K562 (cell line): Measurements from ENCODE around the gene MBOAT1. TPM values are rescaled to one million over a fixed set of nuclear protein-coding genes. Genes with fewer than 3 reads are reported as not detected.

ENCODE experiments used
- CBX3 ChIP-seq, 2 experiments: IDR thresholded peaks; 1 replicate in 1 of 2; 2 replicates in 1 of 2; pipeline ENCODE4 v1.6.1; 2012; ENCODE audit warnings: inconsistent platforms in 2 of 2, low read length in 2 of 2, borderline replicate concordance in 1 of 2, control low read depth in 1 of 2
- CHD7 ChIP-seq: fragments of 200-600 bp; sonication (generic); IDR thresholded peaks from one replicate; pipeline ENCODE4 v1.6.1; 2012; ENCODE audit warnings: mild to moderate bottlenecking, low read depth, low read length, inconsistent platforms
- ETV1 ChIP-seq: fragments of 450-650 bp; conservative IDR thresholded peaks from 2 replicates; pipeline ENCODE4 v1.6.1; 2016; ENCODE audit warnings: missing genetic modification characterization, control low read depth, low read depth, missing compliant biosample characterization
- FOXJ3 ChIP-seq: sonication (generic); formaldehyde crosslinking; IDR thresholded peaks from 2 replicates; pipeline ENCODE4 v1.4.0; 2020; ENCODE audit warnings: mild to moderate bottlenecking, missing genetic modification reagents
- FOXP1 ChIP-seq: sonication (generic); formaldehyde crosslinking; IDR thresholded peaks from 2 replicates; pipeline ENCODE4 v1.8.0; 2022; ENCODE audit warnings: mild to moderate bottlenecking, missing genetic modification reagents
- JUNB ChIP-seq: fragments of 450-650 bp; formaldehyde crosslinking; conservative IDR thresholded peaks from 2 replicates; pipeline ENCODE4 v1.4.0; 2020; ENCODE audit warnings: mild to moderate bottlenecking
- MEIS2 ChIP-seq: fragments of 450-650 bp; IDR thresholded peaks from 2 replicates; pipeline ENCODE4 v1.6.1; 2014; ENCODE audit warnings: mild to moderate bottlenecking; ENCODE audit not compliant: partially characterized antibody
- MTA3 ChIP-seq: fragments of 450-650 bp; formaldehyde crosslinking; IDR thresholded peaks from 2 replicates; pipeline ENCODE4 v1.6.1; 2017; ENCODE audit warnings: mild to moderate bottlenecking, borderline replicate concordance
- NUFIP1 ChIP-seq: fragments of 450-650 bp; IDR thresholded peaks from 2 replicates; pipeline ENCODE4 v1.6.1; 2018; ENCODE audit not compliant: partially characterized antibody
- OTX1 ChIP-seq: fragments of 450-650 bp; formaldehyde crosslinking; IDR thresholded peaks from 2 replicates; pipeline ENCODE4 v1.4.0; 2022; ENCODE audit warnings: mild to moderate bottlenecking
- TEAD1 ChIP-seq, 2 experiments: fragments of 450-650 bp in 1 of 2; sonication (generic) in 1 of 2; formaldehyde crosslinking; IDR thresholded peaks; 2 replicates each; pipeline versions ENCODE4 v1.4.0 to v1.8.0; 2020 to 2022; ENCODE audit warnings: mild to moderate bottlenecking in 2 of 2, missing genetic modification reagents in 1 of 2
- ZFX ChIP-seq: sonication (generic); formaldehyde crosslinking; IDR thresholded peaks from 2 replicates; pipeline ENCODE4 v1.8.0; 2022; ENCODE audit warnings: mild to moderate bottlenecking, missing genetic modification reagents, moderate library complexity
- polyA plus RNA-seq, 8 experiments: library from polyadenylated mRNA; depleted of rRNA in 4 of 8; stranded (reverse) in 5 of 8; unstranded in 3 of 8; fragments of >200 nt; fragmentation: Nextera tagmentation in 2 of 8; fragmentation: Illumina TruSeq in 1 of 8; extraction: Ambion mirVana in 2 of 8; extraction: Trizol in 1 of 8; gene quantifications; 2 replicates each; pipeline versions ENCODE4 v1.2.1 to v1.2.3, GENCODE V29; 2011 to 2014; ENCODE audit warnings: inconsistent platforms in 1 of 8, missing spikeins in 1 of 8
- total RNA-seq, 7 experiments: library from RNA; depleted of rRNA in 6 of 7; stranded (reverse); fragments of >200 nt in 6 of 7; fragmentation: Illumina TruSeq in 2 of 7; extraction: Trizol in 2 of 7; gene quantifications; 2 replicates each; pipeline versions ENCODE4 v1.2.1 to v1.2.3, GENCODE V29; 2011 to 2021; ENCODE audit warnings: low replicate concordance in 1 of 7
- TF ChIP-seq, protein P1 (sequence below): sonication (generic); formaldehyde crosslinking; IDR thresholded peaks from 2 replicates; pipeline ENCODE4 v1.9.0; 2022; ENCODE audit warnings: mild to moderate bottlenecking, missing genetic modification reagents
- TF ChIP-seq, protein P2 (sequence below): fragments of 450-650 bp; IDR thresholded peaks from 2 replicates; pipeline ENCODE4 v1.7.0; 2016; ENCODE audit warnings: borderline replicate concordance

MBOAT1 gene
- total and polyA plus RNA-seq, 9 of the 15 experiments (the other 6 are each of a cell fraction or from before 2014, with no cell fraction given) = 0.13 to 16.5 (median 10.3) TPM

DNA sequence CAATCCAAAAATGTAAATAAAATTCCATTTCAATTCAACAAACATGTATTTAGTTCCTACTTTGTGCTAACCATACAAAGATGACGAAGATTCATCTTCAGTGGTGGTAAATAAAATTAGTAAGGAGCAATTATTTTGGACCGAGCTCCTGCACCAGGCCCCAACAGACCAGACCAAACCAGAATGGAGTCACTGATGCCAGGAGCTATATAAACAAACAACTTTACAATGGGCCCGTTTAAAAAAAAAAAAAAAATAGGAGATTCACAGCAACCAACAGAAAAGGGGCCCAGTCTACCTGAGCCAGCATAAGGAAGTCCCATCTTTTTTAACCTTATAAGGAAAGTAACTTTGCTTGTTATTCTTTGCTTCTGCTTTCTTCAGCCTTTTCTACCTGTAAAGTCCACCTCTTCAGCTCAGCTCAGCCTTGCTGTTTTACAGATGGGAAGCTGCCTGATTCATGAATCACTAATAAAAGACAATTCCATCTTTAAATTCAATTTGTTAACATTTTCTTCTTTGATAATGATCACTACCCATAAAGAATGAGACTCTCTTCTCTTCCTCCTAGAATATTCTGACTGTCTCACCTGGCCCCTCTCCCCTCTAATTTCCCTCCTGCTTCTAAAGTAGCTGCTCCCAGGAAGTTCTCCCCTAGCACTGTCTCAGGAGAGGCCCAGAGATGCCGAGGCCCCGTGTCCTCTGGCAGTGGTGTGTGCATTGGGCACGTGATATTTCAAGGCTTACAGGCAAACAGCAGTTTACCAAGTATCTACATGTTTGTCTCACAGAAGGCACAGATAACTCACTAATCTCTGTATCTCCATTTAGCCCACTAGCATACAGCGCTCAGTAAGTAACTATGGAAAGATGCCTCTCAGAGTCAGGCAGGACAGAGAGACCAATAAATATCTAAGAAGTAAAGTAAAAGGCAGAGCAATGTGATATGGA is 8.4 kb downstream of the MBOAT1 start (continued):
- TF ChIP-seq CHD7 (no peak), ZFX (CRISPR knock-in tag) (peak; percentile 49), NUFIP1 (no peak), CBX3 (IDR thresholded peaks at IDR 0.05; ENCODE audit: borderline replicate concordance in 1 of 2, low read length in 2 of 2) (no peak), FOXJ3 (no peak), ETV1 (tag) (no peak), MTA3 (no peak), FOXP1 (CRISPR knock-in tag) (no peak), TEAD1 (CRISPR knock-in tag; IDR thresholded peaks at IDR 0.05) (peak in 1 of 2 experiments; percentile 76; a peak in 1 of 4 replicates), MEIS2 (no peak), OTX1 (CRISPR knock-in tag) (no peak), JUNB (CRISPR knock-in tag) (no peak)
- TF ChIP-seq, protein P1, sequence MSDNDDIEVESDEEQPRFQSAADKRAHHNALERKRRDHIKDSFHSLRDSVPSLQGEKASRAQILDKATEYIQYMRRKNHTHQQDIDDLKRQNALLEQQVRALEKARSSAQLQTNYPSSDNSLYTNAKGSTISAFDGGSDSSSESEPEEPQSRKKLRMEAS = no peak
- TF ChIP-seq, protein P2, sequence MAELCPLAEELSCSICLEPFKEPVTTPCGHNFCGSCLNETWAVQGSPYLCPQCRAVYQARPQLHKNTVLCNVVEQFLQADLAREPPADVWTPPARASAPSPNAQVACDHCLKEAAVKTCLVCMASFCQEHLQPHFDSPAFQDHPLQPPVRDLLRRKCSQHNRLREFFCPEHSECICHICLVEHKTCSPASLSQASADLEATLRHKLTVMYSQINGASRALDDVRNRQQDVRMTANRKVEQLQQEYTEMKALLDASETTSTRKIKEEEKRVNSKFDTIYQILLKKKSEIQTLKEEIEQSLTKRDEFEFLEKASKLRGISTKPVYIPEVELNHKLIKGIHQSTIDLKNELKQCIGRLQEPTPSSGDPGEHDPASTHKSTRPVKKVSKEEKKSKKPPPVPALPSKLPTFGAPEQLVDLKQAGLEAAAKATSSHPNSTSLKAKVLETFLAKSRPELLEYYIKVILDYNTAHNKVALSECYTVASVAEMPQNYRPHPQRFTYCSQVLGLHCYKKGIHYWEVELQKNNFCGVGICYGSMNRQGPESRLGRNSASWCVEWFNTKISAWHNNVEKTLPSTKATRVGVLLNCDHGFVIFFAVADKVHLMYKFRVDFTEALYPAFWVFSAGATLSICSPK = no peak
